Kidney glomerular epithelial cell (primary cell): ENCODE results near the gene LIMK1.
"Not testable (repeated sequence)": the region's sequence is repeated elsewhere in the genome, so short reads cannot be mapped to it uniquely, and the experiment has no call there.

Experiments used
- DNase-seq: peaks from one replicate; lab custom pipeline; 2025; lab: John Stamatoyannopoulos, UW

Gene LIMK1

DNA sequence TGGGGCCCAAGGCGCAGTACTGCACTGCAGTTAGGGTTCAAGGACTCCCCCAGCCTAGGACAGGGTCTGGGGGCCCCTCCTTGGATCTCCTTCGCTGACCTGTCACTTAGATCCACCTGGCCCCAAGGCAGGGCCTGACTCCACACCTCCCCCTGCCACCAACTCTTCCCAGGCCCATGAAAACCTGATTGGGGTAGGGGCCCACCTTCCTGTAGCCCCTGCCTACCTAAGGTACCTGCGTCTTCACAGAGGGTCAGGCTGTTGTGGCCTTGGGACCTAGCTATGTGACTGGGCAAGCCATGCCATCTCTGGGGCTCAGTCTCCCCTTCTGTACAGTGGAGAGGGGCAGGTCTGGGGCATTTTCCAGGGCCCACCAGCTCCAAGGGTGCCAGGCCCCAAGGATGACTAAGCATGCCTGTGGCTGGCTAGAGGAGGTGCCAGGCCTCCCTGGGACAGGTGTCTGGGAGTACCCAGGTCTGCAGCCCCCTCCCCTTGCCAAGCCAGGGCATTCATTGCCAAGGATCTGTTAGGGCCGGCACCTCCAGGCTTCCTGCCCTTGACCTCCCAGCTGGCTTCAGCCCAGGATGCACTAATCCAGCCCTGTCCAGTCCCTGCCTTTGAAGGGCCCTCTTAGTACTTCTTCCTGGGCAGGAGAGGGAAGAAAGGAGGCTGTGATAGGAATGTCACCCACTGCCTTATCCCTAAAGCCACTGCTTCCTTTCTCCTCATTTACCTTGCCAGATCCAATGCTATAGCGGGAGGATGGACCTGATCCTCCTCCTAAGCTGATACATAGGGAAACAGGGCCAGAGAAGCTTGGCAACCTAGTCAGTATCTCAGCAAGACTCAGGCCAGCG lies 1.3 kb downstream of the LIMK1 start:
- DNase-seq: no peak

DNA sequence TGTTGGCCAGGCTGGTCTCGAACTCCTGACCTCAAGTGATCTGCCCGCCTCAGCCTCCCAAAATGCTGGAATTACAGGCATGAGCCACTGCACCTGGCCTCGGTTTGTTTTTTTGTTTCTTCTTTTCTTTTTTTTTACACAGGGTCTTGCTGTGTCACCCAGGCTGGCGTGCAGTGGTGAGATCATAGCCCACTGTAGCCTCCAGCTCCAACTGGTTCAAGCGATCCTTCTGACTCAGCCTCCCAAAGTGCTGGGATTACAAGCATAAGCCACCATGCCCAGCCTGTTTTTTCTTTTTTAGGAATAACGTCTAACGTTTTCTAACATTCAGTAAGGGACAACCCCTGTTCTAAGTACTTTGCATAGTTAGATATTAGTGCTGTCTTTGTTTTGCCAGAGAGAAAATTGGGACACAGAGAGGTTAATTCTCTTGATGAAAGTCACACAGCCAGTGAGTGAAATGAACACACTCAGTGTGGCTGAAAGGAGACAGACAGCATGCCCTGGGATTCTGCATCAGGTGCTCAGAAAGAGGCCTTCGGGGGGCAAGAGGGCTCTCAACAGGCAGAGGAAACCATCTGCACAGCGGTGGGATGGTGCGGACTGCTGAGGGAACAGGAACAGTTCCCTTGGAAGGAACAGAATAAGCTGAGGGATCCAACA lies 4.3 kb downstream of the LIMK1 start:
- DNase-seq: no peak

DNA sequence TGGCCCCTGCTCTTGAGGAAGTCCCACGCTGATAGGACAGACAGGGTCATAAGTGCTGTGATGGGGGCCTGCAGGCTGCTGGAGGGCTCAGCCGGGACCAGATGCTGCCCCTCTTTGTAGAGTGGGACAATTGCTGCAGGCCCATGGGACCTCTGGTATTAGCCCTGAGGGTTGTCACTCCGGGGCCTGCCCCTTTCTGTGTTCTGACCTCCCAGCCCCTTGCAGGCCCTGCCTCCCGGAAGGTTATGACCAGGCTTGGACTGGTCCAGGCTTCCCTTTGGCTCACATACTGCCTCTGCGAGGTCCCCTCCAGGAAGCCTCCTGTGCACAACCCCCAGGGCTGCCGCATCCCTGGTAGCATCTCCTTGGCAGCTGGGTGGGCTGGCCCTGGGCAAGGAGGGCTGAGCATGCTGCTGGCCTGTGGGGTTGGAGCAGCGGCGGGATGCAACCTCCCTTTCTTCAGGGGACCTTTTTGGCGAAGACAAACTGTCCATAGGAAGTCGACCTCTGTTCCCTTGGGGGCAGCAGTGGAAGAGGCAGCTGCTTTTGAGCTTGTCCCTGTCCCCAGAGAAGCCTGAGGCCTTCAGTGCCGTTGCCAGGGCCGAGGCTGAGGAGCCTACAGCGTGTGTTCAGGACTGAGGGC lies 8.8 kb downstream of the LIMK1 start:
- DNase-seq: no peak

DNA sequence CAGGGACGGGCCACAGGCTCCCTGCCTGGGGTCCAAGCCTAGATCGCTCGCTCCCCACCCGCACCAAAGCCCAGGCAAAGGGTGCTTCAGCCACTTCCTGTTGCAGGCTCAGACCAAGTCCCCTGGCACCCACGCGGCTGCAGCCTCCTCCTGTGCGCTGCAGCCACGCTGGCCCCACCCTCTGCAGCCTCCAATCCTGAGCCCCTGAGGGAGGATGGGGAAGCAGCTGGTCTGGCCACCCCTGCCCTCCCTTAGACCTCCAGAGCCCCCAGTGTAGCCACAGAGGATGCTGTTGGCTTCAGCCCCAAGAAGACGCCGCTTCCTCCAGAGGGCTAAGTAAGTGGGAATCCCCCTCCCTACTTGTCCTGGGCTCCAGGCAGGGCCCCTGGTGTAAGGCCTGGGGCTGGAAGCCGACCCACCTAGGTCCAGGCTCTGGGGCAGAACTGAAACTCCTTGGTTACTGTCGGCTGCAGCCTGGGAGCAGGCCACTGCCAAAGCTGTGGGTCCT lies 9.4 kb downstream of the LIMK1 start:
- DNase-seq: no peak

DNA sequence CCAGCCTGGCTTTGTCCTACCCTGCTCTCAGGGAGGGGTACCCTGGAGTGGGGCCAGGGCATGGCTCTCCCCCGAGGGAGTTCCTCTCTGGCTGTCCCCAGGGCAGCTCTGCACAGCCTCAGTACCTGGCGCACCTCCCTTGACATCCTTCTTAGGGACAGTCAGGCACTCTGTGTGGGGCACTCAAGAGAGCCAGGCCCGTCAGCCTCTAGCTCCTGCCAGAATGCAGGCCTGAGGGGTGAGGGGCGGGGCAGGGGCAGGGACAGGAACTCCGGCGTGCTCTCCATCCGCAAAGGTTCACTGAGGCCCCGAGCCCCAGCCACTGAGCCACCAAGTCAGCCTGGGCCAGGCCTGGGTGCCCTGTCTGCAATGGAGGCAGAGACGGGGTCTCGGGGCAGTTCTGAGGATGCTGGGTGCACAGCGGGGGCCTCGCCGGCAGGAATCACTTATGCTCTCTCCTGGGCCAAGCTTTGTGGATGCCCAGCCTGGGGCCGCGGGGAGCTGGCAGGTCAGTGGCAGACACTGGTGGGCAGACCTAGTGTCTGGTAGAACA lies 10.1 kb downstream of the LIMK1 start:
- DNase-seq: no peak

DNA sequence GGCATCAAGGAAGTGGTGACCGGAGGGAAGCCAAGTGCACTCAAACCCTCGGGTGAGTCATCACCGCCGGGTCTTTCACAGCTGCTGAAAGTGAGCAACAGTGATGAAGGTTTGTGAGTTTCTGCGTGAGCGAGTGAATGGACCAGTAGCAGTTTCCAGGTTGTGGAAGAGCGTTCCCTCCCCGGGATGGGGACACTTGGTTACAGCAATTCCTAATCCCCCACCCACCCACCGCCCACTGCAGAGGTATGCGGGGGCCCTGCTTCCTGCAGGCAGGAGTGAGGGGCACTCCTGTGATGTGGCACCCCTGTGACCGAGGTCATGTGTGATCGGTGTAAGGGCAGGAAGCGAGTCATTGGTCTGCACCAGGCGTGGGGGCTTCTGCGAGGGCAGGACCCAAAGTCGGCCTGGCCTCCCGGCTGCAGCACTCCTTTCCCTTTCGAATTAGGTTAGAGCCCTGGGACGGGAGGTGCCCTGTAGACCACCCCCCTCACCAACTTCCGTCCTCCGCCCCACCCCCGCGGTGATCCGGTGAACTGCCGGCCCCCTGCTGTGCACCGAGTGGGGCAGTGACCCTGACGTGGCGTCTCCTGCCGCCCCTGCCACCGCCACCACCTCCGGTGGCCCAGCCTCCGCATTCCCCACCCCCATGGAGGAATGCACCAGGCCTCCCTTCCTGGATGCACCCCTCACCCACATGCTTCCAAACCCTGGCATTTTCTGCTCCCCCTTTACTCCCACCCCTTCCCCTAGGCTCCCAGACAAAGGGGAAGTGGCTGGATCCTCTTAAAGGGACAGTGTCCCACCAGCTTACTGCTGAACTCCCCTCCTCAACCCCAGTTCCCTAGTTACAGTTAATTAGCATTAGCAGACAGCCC lies 10.9 kb downstream of the LIMK1 start:
- DNase-seq: peak; percentile 89

DNA sequence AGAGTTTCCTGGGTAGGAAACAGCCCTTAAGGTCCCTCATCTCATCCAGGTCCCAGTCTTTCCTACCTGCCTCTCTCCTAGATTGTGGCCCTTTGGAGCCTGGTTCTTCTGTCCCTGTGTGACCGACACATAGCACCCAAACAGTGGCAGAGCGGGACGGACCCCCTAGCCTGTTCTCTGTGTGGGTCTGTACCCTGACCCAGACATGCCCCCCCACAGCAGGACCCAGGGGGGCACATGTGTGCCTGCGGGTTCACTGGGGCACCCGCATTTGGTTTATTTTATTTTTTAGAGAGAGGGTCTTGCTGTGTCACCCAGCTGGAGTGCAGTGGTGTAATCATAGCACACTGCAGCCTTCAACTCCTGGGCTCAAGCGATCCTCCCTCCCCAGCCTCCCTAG lies 11.5 kb downstream of the LIMK1 start:
- no peak for DNase-seq

DNA sequence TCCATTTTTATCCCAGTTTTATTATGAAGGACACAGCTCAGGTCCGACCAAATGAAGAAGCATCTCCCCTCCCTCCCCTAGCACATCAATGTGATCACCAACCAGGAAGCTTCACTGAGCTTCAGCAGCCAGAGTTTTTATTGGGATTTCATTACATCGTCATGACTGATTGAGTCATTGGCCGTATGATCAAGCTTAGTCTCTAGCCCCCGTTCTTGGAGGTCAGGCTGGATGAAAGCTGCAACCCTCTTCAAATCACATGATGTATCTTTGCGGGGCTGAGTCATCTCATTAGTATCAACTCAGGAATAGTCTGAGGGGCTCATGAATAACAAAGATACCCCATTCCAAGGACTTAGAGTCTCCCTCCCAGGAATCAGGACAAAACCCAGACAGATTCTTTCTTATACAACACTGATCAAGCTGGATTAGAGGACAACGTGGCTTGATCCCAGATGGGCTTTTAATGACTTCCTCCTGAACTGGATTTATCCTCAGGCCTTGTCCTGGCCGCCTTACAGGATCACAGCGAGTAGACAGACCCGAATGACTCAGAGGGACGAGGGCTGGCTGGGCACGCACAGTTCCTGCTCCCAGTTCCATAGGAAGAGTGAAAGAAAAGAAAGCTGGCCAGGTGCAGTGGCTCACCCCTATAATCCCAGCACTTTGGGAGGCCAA lies 14.5 kb downstream of the LIMK1 start:
- no peak for DNase-seq

DNA sequence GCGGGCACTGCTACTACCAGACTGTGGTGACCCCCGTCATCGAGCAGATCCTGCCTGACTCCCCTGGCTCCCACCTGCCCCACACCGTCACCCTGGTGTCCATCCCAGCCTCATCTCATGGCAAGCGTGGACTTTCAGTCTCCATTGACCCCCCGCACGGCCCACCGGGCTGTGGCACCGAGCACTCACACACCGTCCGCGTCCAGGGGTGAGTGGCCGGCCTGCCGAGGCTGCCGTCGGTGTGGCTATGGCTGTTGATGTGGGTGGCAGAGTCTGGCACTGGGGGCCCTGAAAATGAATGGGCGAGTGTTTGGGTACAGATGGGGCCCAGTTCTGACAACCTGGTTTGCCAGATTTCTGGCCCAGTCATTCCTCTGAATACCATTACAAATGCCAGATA lies 15.4 kb downstream of the LIMK1 start:
- DNase-seq: no peak

DNA sequence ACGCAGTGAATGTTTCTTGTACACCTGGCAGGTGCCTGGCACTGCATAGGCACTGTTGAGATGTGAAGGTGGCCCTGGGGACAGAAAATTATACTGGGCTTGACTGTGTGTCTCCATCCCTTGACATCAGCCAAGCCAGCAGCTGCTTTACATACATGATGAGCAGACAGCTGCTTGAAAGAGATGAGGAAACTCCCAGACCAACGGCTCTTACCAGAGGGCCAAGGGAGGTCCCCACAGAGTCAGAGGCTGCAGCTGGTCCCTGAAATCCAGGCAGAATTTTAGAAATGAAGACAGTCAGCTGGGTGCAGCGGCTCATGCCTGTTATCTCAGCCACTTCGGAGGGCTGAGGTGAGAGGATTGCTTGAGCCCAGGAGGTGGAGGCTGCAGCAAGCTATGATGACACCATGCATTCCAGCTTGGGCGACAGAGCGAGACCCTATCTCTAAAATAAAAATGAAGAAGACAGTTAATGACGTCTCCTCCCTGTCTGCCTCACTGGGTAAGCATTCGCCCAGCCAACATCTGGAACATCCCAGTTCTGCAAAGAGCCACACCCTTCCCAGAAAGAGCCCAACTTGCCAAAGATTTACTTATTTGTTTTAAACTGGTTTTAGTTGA lies 17.6 kb downstream of the LIMK1 start:
- DNase-seq: peak; percentile 82

DNA sequence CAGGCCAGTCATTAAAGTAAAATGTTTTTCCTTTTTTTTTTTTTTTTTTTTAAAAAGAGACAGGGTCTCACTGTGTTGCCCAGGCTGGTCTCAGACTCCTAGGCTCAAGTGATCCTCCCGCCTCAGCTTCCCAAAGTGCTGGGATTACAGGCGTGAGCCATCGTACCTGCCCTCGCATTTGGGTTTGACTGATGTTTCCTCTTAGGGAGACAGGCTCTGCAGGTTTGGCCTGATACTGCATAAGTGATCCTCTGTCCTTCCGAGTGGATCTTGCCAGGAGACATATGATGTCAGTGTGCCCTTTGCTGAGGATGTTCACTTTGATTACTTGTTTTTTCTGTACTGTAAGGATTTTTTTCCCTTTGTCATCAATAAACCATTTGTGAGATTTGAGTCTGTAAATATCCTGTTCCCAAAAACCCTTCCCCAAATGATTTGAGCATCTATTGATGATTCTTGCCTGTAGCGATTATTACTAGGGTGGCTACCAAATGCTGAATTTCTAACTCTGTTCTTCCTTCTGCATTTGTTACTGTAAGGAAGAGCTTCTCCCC lies 19.7 kb downstream of the LIMK1 start:
- no peak for DNase-seq

DNA sequence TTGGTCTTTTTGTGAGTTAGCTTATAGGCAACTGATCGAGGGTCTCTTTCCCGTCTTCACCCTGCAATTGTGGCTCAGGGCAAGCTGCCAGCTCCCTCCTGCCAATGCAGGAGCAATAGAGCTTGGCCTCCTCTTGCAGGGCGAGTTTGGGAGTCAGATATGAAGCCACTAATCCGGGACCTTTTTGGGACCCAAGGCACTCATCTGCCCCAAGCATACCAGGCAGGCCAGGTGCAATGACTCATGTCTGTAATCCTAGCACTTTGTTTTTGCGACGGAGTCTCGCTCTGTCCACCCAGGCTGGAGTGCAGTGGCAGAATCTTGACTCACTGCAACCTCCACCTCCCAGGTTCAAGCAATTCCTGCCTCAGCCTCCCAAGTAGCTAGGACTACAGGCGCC lies 21.1 kb downstream of the LIMK1 start:
- DNase-seq: peak; percentile 82

DNA sequence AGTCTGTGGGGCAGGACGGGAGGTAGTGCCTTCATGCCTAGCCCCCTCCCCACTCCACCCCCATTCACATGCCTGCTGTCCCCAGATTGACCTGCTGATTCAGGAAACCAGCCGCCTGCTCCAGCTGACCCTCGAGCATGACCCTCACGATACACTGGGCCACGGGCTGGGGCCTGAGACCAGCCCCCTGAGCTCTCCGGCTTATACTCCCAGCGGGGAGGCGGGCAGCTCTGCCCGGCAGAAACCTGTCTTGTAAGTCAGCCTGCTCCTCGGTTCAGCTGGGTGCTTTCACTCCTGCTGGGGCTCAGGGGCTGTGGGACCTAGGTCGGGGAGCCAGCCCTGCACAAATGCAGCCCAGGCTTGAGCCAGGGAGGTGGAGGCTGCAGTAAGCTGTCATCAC lies 22.4 kb downstream of the LIMK1 start:
- DNase-seq: no peak

DNA sequence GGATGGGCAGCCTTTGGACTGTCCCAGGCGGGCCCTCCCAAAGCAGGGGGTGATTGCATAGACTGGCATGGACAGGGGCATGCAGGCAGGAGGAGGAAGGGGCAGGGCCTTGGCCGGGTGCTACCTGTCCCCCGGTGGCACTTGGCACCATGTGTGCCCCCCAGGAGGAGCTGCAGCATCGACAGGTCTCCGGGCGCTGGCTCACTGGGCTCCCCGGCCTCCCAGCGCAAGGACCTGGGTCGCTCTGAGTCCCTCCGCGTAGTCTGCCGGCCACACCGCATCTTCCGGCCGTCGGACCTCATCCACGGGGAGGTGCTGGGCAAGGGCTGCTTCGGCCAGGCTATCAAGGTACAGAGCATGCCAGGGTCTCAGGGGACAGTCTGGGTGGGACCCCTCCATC lies 23.2 kb downstream of the LIMK1 start:
- no peak for DNase-seq

DNA sequence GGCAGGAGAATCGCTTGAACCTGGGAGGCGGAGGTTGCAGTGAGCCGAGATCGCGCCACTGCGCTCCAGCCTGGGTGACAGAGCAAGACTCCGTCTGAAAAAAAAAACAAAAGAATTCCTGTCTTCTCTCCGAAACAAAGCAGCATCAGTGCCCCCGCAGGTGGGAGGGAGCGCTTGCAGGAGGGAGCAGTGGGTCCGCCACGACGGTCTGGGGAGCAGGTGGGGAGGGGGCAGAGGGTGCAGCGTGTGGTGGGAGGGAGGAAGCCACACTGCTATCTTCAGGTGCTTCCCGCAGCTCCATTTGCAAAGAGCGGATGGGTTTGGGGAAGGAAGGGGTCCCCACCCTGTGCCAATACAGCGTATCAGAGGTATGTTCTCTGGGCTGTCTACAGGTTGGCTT lies 31.7 kb downstream of the LIMK1 start:
- DNase-seq: no peak

DNA sequence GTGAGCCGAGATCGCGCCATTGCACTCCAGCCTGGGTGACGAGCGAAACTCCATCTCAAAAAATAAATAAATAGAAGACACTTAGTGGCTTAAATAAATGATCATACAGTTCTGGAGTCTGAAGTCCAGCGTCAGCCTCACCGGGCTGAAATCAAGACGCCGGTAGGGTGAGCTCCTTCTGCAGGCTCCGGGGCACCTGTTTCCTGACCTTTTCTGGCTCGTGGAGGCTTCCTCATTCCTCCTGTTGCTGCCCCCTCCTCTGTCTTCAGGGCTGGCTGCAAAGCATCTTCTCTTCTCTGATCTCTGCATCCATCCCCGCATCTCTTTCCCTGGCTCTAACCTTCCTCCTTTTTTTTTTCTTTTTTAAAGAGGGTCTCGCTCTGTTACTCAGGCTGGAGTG lies 32.8 kb downstream of the LIMK1 start:
- DNase-seq: no peak

DNA sequence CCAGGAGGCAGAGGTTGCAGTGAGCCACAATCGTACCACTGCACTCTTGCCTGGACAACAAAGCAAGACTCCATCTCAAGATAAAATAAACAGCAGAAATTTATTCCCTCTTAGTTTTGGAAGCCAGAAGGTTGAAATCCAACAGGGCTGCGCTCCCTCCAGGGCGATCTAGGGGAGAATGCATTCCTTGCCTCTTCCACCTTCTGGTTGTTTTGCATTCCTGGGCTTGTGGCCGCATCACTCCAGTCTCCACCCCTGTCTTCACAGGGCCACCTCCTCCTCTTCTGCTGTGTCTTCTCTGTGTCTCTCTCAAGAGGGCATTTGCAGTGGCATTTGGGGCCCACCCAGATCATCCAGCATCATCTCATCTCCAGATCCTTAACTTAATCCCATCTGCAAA lies 36.2 kb downstream of the LIMK1 start:
- no peak for DNase-seq

DNA sequence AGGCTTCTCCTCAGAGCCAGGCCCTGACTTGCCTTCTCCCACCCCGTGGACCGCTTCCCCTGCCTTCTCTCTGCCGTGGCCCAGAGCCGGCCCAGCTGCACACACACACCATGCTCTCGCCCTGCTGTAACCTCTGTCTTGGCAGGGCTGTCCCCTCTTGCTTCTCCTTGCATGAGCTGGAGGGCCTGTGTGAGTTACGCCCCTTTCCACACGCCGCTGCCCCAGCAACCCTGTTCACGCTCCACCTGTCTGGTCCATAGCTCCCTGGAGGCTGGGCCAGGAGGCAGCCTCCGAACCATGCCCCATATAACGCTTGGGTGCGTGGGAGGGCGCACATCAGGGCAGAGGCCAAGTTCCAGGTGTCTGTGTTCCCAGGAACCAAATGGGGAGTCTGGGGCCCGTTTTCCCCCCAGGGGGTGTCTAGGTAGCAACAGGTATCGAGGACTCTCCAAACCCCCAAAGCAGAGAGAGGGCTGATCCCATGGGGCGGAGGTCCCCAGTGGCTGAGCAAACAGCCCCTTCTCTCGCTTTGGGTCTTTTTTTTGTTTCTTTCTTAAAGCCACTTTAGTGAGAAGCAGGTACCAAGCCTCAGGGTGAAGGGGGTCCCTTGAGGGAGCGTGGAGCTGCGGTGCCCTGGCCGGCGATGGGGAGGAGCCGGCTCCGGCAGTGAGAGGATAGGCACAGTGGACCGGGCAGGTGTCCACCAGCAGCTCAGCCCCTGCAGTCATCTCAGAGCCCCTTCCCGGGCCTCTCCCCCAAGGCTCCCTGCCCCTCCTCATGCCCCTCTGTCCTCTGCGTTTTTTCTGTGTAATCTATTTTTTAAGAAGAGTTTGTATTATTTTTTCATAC lies 38.0 kb downstream of the LIMK1 start:
- DNase-seq: no peak

DNA sequence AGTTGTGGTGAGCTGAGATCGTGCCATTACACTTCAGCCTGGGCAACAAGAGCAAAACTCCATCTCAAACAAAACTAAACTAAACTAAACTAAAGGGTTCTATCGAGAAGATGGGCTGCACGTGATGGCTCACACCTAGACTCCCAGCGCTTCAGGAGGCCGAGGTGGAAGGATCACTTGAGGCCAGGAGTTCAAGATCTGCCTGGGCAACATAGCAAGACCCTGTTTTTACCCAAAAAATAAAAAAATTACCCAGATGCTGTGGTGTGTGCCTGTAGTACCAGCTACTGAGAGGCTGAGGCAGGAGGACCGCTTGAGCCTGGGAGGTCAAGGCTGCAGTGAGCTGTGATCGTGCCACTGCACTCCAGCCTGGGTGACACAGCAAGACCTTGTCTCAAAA lies 40.3 kb downstream of the LIMK1 start:
- not testable (repeated sequence) for DNase-seq
